GM15510 (cell line): Measurements from ENCODE around the gene RP2.

ENCODE experiments used
- POLR2A ChIP-seq: IDR thresholded peaks from 3 replicates; pipeline ENCODE4 v1.6.1; 2011; ENCODE audit warnings: borderline replicate concordance; ENCODE audit not compliant: insufficient read length; ENCODE audit errors: extremely low read depth

The RP2 gene

GRCh38 chrX:46831765-46832327 is 5.0 kb upstream of the RP2 start:
- no peak for TF ChIP-seq POLR2A

- no peak for TF ChIP-seq POLR2A
These were observed 979 bp downstream of the RP2 start for GRCh38 chrX:46837558-46838485.

GRCh38 chrX:46838486-46838870 is 1.6 kb downstream of the RP2 start:
- no peak for TF ChIP-seq POLR2A

DNA sequence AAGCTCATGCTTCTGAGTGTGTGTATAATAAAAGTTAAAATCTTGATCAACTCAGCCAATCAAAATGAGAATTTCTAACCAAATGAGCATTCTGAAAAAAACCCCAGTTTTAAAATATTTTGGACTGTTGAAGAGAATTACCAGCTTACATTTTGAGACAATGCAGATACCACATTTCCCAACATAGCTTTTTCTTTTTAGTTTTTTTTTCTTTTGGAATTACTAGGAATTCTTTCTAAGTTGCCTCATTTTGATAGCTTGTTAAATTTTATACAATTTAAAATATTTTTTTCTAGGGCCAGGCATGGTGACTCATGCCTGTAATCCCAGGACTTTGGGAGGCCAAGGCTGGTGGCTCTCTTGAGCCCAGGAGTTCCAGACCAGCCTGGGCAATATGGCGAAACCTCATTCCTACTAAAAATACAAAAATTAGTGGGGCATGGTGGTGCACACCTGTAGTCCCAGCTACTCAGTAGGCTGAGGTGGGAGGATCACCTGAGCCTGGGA is 2.2 kb downstream of the RP2 start:
- TF ChIP-seq POLR2A, result no peak

DNA sequence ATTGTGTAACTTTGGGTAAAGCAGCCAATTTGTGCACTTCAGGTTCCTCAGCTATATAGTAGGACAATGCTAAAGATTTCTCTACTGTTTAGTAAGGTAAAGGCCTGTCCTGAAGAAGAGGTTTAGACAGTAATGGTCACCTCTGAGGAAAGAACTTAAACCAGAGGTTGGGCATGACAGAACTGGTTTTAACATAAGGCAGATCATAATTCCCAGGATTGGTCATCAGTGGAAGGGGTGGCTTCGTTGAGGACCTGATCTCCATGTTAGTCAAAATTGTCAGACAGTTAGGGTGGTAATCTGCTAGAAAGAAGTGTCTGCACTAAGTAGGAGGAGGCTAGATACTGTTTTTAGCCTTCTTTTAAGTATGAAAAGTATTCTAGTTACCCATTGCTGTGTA is 4.1 kb downstream of the RP2 start:
- TF ChIP-seq POLR2A, result no peak

GRCh38 chrX:46841346-46841745 is 4.5 kb downstream of the RP2 start:
- no peak for TF ChIP-seq POLR2A

- TF ChIP-seq POLR2A, result no peak
These were observed 8.1 kb downstream of the RP2 start for GRCh38 chrX:46844913-46845312.

GRCh38 chrX:46849933-46850332 is 13.1 kb downstream of the RP2 start:
- no peak for TF ChIP-seq POLR2A

DNA sequence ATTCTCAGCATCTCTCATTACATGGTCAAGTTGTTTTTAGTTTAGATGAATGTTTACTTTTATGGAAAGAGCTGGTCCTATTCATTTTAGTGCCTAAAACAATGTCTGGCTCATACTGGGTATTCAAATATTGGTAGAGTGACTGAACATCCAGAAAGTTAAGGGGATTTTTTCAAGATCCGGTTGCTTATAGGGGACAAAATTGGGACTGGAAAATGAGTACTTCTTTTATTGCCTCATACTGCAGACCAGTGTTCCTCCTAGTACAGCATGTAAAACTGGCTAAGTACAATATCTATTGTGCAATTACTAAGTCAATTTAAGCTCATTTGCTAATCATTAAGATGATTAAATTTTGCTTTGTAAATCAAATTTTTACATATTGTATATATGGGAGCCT is 13.9 kb downstream of the RP2 start:
- no peak for TF ChIP-seq POLR2A

DNA sequence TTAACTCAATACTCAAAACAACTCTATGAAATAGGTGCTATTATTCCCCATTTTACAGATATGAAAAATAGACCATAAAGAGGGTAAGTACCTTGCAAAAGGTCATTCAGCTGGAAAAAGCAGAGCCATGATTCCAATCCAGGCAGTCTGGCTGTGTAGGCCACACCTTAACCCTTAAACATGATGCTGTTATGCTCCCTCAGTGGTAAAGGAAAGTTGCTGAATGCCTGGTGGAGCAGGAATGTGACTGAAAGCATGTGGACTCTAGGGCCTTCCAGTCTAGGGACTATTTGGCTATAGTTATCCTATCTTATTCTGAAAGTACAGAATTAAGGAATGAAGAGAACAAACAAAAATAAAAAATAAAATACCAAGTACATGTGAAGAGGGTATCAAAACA is 19.6 kb downstream of the RP2 start:
- no peak for TF ChIP-seq POLR2A

- TF ChIP-seq POLR2A, result no peak
These were observed 23.7 kb downstream of the RP2 start for GRCh38 chrX:46860557-46860956.

- no peak for TF ChIP-seq POLR2A
These were observed 26.2 kb downstream of the RP2 start for GRCh38 chrX:46863072-46863471.

GRCh38 chrX:46864606-46865005 is 27.8 kb downstream of the RP2 start:
- no peak for TF ChIP-seq POLR2A

- TF ChIP-seq POLR2A, result no peak
These were observed 28.4 kb downstream of the RP2 start for GRCh38 chrX:46865281-46865680.

DNA sequence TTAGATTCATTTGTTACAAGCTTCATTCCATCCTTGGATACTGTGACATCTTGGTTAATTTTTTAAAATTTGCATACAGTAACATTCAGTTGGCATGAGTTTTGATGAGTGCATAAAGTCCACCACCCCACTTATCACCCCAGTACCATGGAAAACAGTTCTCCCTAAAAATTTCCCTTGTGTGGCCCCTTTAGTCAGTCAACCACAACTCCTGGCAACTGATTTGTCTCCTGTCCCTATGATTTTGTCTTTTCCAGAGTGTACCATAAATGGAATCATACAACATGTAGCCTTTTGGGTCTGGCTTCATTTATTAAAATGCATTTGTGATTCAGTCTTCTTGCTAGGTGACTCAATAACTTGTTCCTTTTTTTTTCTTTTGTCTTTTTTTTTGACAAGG is 29.9 kb downstream of the RP2 start:
- TF ChIP-seq POLR2A, result no peak

GRCh38 chrX:46873746-46874145 is 36.9 kb downstream of the RP2 start:
- no peak for TF ChIP-seq POLR2A
